NCI-H1694 (cell line): ENCODE results near the gene CDKN1C.

Experiments
- DNase-seq: peaks from one replicate; lab custom pipeline; 2025; lab: John Stamatoyannopoulos, UW

CDKN1C gene

GRCh38 chr11:2885678-2886081 is at the start of gene CDKN1C:
Gene CDKN1C (minus strand): TSS chr11:2885775. CDS start chr11:2885456, 319 bp downstream.
- peak; percentile 25 for DNase-seq

GRCh38 chr11:2934611-2935239 is 49.1 kb upstream of the CDKN1C start:
- DNase-seq, result no peak

- no peak for DNase-seq
Observed at GRCh38 chr11:2934021-2934550, 48.5 kb upstream of the CDKN1C start.

- DNase-seq, result no peak
Observed at GRCh38 chr11:2933375-2934020, 47.9 kb upstream of the CDKN1C start.

- DNase-seq, result no peak
Observed at GRCh38 chr11:2932850-2933251, 47.3 kb upstream of the CDKN1C start.

GRCh38 chr11:2931771-2932738 is 46.5 kb upstream of the CDKN1C start:
- DNase-seq, result no peak

GRCh38 chr11:2931420-2931746 is 45.8 kb upstream of the CDKN1C start:
- no peak for DNase-seq

- DNase-seq, result no peak
Observed at GRCh38 chr11:2930704-2931419, 45.3 kb upstream of the CDKN1C start.

GRCh38 chr11:2929950-2930703 is 44.6 kb upstream of the CDKN1C start:
- no peak for DNase-seq

GRCh38 chr11:2929531-2929949 is 44.0 kb upstream of the CDKN1C start:
- no peak for DNase-seq

- DNase-seq, result no peak
Observed at GRCh38 chr11:2928605-2929530, 43.3 kb upstream of the CDKN1C start, which contains the start of gene PHLDA2. Gene PHLDA2 (minus strand): TSS chr11:2929420. CDS start chr11:2929364, 56 bp downstream.

GRCh38 chr11:2927851-2928604 is 42.5 kb upstream of the CDKN1C start:
- no peak for DNase-seq

- no peak for DNase-seq
Observed at GRCh38 chr11:2927121-2927800, 41.7 kb upstream of the CDKN1C start.

- no peak for DNase-seq
Observed at GRCh38 chr11:2926611-2927051, 41.1 kb upstream of the CDKN1C start.

GRCh38 chr11:2924821-2925675 is 39.5 kb upstream of the CDKN1C start:
- DNase-seq, result no peak

- DNase-seq, result no peak
Observed at GRCh38 chr11:2924381-2924780, 38.8 kb upstream of the CDKN1C start.
